Keratinocyte (primary cell): ENCODE results near the gene DLEC1.

ENCODE experiments used
- EZH2 ChIP-seq: IDR thresholded peaks from one replicate; pipeline ENCODE4 v1.6.1; 2012; ENCODE audit warnings: inconsistent platforms, mild to moderate bottlenecking, low read length, moderate library complexity
- TF ChIP-seq, protein P1 (sequence below), 3 experiments: IDR thresholded peaks in 1 of 3; conservative IDR thresholded peaks in 1 of 3; optimal IDR thresholded peaks in 1 of 3; 2 replicates in 2 of 3; 3 replicates in 1 of 3; pipeline versions ENCODE3 to v1.5.1; 2011; ENCODE audit warnings: low read length in 3 of 3, mild to moderate bottlenecking in 3 of 3, moderate library complexity in 2 of 3, control low read depth in 1 of 3, inconsistent platforms in 1 of 3; ENCODE audit not compliant: insufficient read depth in 2 of 3; ENCODE audit errors: extremely low read depth in 1 of 3

DNA sequence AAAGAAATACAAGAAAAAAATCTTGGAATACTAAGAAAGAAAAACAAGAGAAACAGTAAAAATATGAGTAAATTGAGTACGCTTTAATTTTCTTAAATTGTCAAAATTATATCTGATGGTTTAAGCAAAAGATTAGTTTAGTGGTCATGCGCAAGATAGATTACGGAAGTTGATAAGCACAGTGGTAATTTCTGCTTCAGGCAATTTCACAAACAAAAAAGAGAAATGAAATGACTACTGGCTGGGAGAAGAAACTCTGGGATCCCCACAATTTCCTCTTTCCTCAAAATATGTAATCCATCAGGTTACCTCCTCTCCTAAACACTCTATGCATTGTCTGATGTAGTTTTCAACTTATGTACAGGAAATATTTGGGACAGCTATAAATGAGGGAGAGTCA is 108.4 kb downstream of the DLEC1 start:
- TF ChIP-seq, protein P1, sequence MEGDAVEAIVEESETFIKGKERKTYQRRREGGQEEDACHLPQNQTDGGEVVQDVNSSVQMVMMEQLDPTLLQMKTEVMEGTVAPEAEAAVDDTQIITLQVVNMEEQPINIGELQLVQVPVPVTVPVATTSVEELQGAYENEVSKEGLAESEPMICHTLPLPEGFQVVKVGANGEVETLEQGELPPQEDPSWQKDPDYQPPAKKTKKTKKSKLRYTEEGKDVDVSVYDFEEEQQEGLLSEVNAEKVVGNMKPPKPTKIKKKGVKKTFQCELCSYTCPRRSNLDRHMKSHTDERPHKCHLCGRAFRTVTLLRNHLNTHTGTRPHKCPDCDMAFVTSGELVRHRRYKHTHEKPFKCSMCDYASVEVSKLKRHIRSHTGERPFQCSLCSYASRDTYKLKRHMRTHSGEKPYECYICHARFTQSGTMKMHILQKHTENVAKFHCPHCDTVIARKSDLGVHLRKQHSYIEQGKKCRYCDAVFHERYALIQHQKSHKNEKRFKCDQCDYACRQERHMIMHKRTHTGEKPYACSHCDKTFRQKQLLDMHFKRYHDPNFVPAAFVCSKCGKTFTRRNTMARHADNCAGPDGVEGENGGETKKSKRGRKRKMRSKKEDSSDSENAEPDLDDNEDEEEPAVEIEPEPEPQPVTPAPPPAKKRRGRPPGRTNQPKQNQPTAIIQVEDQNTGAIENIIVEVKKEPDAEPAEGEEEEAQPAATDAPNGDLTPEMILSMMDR (optimal IDR thresholded peaks at IDR 0.05 in 1 of 3, IDR thresholded peaks at IDR 0.05 in 1 of 3, conservative IDR thresholded peaks at IDR 0.05 in 1 of 3; ENCODE audit: extremely low read depth in 1 of 3, insufficient read depth in 2 of 3, low read length in 3 of 3): no peak
- TF ChIP-seq EZH2: no peak
